GM12891 (cell line): ENCODE data around the gene GRK6. TPM values are rescaled to one million over a fixed set of nuclear protein-coding genes. Genes with fewer than 3 reads are reported as not detected.
A peak's percentile ranks its signal among the peaks of the same experiment; 100 is the strongest.

ENCODE experiments used
- DNase-seq: peaks from one replicate; pipeline ENCODE4 v3.0.0; 2011; ENCODE audit warnings: low spot score; ENCODE audit not compliant: insufficient read length
- FAIRE-seq: peaks from 2 replicates; lab custom pipeline; 2011; peaks lifted over from hg19 to GRCh38; lab: Jason Lieb, UNC
- PAX5 ChIP-seq: IDR thresholded peaks from 2 replicates; pipeline ENCODE4 v1.6.1; 2011; ENCODE audit warnings: low read length, moderate library complexity, mild to moderate bottlenecking; ENCODE audit not compliant: insufficient read depth, severe bottlenecking
- POLR2A ChIP-seq: IDR thresholded peaks from 2 replicates; pipeline ENCODE4 v1.6.1; 2011; ENCODE audit warnings: low read depth, low read length, control low read depth
- POLR2AphosphoS5 ChIP-seq: IDR thresholded peaks from 2 replicates; pipeline ENCODE4 v1.6.1; 2011; ENCODE audit warnings: low read depth, low read length, control low read depth
- POU2F2 ChIP-seq: IDR thresholded peaks from 2 replicates; pipeline ENCODE4 v1.6.1; 2011; ENCODE audit warnings: low read depth, mild to moderate bottlenecking, control low read depth, low read length, moderate library complexity
- SPI1 ChIP-seq: IDR thresholded peaks from 2 replicates; pipeline ENCODE4 v1.6.1; 2011; ENCODE audit warnings: low read depth, low read length, control low read depth
- TAF1 ChIP-seq: IDR thresholded peaks from 2 replicates; pipeline ENCODE4 v1.6.1; 2011; ENCODE audit warnings: low read depth, low read length, control low read depth
- polyA plus RNA-seq: library from polyadenylated mRNA; unstranded; fragments of >200 nt; gene quantifications from one replicate; pipeline ENCODE4 v1.2.1, GENCODE V29; 2012; ENCODE audit warnings: low read depth, missing spikeins, inconsistent platforms; ENCODE audit not compliant: missing spikeins

Gene GRK6
- 42.8 TPM for polyA plus RNA-seq

DNA sequence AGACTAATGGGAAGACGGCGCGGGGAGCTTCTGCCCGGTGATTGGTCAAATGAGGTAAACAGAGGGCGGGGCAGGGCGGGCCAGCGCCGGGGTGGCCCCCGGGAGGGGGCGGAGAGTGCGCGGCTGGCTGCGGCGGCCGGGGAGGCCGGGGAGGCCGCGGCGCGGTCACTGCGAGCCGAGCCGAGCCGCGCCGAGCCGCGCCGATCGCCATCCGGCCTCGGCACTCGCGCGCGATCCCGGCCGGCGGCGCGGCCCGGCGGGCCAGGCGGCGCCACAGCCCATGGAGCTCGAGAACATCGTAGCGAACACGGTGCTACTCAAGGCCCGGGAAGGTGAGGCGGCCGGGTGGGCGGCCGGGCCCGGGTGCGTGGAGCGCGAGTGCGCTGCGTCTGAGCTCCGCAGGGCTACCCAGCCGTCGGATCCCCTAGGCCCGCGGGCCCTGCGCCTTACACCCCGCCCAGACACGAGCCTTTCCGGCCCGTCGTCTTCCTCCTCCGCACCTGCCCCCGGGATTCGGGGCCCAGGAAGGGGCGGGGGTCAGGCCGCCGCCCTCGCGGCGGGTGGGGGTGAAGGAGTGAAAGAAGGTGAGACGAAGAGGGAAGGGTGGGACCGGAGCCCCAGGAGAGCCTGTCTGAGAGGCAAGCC, at the start of gene GRK6:
TSS of gene GRK6 (plus strand) at position 111 of the 645 bp plus-strand sequence. CDS start at position 281, 170 bp downstream.
- FAIRE-seq = peak; percentile 63
- DNase-seq = no peak
- TF ChIP-seq TAF1 (peak; percentile 39; the same call in 1 of the 2 replicates), SPI1 (no peak), POLR2A (peak; percentile 38; the same call in 1 of the 2 replicates), POLR2AphosphoS5 (no peak)

DNA sequence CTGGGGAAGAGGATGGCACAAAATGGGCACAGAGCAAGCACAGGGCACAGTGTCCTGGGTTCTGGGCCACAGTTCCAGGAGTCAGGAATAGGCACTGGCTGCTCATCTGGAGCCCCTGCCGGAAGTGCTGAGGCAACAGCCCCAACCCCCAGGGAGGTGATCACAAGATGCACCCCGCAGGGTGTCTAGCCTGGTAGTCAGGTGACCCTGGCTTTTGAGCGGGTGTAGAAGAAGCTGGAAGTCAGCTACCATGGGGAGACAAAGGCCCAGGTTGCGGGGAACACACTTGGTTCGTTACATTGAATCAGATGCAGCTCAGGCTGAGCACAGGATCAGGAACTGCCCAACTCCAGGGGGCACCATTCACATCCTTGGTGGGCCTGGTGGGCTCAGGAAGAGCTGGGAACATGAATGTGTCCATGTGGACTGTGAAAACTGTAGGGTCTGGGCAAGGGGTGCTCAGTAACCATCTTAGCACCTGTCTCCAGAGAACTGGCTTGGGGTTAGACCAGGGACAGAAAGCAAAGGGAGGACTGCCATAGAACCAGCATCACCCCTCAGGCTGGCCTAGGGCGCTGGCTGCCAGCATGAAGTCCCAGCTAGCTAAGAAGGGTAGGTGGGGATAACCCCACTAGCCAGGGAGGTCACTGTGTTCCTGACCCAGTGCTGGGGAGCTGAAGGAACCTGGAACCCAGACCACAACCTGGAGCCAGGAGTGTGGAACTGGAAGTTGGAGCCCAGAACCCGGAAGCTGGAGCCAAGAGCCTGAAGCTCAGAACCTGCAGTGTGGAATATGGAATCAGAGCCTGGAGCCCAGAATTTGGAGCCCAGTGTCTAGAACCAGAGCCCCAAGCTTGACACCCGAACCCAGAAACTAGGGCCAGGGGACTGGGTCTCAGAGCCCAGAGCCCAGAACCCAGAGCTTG, 48.4 kb upstream of the GRK6 start:
- no peak for FAIRE-seq
- DNase-seq = no peak
- TF ChIP-seq POLR2A (no peak), SPI1 (no peak), TAF1 (no peak), PAX5 (no peak), POLR2AphosphoS5 (no peak), POU2F2 (no peak)

DNA sequence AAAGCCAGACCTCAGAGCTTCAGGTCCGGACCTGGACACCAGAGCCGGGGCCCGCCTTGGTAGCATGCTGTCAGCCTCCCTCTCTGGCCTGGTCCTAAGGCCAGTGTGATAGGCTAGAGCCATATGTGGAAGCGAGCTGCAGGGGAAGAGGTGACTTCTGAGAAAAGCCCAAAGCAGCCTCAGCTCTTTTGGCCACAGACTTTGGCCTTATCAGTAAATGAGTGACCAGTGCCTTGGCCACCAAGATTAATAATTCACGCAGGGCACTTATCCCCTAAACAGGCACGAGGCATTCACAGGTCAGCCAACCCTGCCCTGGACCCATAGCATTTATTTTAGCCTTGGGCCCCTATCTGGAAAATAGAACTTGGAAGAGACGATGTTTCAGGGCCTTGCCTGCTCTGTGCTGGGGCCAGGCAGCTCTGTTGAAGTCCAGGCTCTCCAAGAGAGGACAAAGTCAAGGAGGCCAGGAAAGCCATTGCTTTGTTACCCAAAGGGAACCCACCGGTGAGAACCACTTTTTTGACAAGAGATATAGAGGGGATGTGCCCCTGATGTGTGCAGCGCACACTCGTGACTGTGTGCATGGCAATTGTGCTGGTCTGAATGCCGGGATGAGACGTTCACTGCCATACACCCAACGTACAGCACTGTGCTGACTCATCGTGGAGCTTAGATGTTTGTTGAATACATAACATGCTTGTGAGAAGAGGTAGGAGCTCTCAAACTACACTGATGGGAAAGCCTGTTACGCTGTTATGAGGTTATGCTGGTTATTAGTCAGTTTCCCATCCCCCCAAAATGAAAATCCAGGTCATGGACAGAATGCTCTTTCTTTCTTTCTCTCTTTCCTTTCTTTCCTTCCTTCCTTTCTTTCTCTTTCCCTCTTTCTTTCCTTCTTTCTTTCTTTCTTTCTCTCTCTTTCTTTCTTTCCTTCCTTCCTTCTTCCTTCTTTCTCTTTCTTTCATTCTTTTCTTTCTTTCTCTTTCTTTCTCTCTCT, 47.3 kb upstream of the GRK6 start:
- TF ChIP-seq POLR2AphosphoS5 (no peak), PAX5 (no peak), TAF1 (no peak), SPI1 (no peak)
- no peak for DNase-seq
- peak; percentile 71 for FAIRE-seq

DNA sequence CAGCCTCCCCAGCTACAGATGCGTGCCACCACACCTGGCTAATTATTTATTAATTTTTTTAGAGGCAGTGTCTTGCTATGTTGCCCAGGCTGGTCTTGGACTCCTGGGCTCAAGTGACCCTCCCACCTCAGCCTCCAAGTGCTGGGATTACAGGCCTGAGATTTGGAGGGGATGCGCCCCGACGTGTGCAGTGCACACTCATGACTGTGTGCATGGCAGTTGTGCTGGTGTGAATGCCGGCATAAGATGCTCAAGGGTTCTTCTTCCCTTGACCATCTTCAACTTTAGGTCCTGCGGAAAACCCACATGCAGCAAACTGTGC, 45.7 kb upstream of the GRK6 start:
- FAIRE-seq (no peak), DNase-seq (no peak)
- no peak for TF ChIP-seq POLR2A
- no peak for TF ChIP-seq SPI1

DNA sequence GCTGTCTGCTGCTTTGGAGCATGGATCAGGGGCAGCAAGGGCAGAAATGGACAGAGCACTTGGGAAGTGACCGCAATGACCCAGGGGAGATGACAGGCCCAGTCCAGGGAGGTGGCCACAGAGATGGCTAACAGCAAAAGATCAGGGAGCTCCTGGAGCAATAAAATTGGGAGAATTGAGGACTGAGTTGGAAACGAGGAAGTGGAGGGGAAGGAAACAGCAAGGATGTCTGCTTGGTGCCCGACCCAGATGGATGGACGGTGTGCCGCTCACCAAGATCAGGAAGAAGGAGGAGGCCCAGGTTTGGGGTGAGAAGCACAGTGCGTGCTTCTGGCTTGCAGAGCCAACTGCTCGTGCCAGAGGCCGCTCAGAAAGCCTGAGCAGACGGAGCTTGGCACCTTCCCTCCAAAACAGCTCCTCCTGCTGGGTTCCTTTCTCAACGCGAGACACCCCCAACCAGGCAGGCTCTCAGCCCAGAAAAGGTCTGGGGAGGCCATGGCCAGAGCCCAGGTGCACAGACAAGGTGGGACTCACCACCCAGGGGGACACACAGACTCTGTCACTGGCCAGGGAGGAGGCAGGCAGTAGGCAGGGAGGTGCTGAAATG, 44.0 kb upstream of the GRK6 start:
- FAIRE-seq (peak; percentile 16), DNase-seq (no peak)
- 0 out of 2 replicates have a peak, but pooled peaks have one; percentile 6 for TF ChIP-seq SPI1
- TF ChIP-seq POLR2AphosphoS5 = no peak

DNA sequence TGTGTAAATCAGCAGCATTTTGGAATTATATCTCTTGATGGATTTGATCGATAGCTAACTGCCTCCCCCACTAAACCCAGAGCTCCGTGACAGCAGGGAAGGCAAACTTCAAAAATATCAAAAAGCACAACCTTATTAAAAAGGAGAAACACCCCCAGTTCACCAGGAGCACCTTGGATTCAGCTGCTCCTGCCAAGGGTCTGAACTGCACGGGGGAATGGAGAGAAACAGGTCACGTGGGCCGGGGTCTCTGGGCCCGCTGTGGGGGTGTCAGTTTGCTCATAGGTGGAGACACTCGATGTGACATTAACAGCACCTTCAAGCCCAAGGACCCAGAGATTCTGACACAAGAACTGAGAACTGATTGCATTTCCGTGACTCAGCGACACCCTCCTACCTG, 43.3 kb upstream of the GRK6 start:
- TF ChIP-seq SPI1 = no peak
- TF ChIP-seq POLR2A = no peak
- no peak for DNase-seq
- FAIRE-seq = no peak

DNA sequence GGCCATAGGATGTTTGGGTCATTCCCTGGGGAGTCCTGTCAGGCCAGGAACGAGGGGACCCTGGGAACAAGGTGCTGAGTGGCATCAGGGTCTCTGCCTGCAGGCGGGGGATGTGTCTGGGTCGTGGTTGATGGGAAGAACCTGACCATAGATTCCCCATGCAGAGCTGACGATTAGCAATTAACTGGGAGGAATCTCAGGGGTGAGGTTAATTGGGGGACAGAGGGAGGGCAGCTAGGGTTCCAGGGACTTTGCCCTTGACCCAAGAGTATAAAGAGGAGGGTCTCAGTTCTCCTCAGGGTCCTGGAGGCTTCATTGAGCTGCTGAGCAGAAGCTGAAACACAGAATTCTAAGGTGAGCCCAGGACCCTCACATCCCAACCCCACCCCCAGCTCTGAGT, 42.3 kb upstream of the GRK6 start, which contains the start of gene SLC34A1:
TSS of gene SLC34A1 (plus strand) at position 301 of the 400 bp plus-strand sequence. CDS start 1,308 bp downstream, outside the sequence.
- no peak for DNase-seq
- TF ChIP-seq POLR2AphosphoS5 = no peak
- TF ChIP-seq POU2F2 = no peak
- TF ChIP-seq TAF1 = no peak
- TF ChIP-seq POLR2A = no peak
- no peak for TF ChIP-seq SPI1
- no peak for TF ChIP-seq PAX5
- no peak for FAIRE-seq

DNA sequence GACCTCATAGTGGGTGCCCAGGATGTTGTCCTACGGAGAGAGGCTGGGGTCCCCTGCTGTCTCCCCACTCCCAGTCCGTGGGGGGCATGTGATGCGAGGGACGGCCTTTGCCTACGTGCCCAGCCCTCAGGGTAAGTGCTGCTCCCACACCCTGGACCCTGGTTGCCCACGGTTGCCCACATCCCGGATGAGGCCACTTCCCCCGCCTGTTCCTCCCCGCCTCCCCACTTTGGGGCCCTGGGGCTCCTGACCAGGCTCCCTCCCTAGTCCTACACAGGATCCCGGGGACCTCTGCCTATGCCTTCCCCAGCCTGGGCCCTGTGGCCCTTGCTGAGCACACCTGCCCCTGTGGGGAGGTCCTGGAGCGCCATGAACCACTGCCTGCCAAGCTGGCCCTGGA, 40.8 kb upstream of the GRK6 start:
- FAIRE-seq (no peak), DNase-seq (no peak)
- no peak for TF ChIP-seq SPI1
- TF ChIP-seq TAF1 = no peak
- no peak for TF ChIP-seq POLR2AphosphoS5

DNA sequence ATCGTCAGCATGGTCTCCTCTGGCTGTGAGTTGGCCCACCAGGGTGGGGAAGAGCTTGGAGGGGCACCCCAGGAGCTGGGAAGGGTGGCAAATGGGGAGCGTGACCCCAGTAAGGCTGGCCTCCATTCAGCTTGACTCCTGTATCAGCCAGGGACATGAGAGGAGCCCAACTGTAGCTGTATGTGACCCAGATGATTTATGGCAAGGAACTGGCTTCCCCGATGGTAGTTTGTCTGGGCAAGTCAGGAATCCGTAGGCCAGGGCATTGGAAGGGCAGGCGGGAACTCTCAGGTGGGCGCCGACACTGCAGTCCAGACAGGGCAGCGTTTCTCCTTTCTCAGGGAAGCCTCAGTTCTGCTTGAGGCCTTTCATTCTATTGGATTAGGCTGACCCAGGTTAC, 39.9 kb upstream of the GRK6 start:
- TF ChIP-seq POLR2A (no peak), POU2F2 (no peak), POLR2AphosphoS5 (no peak), SPI1 (no peak), PAX5 (no peak), TAF1 (no peak)
- DNase-seq (no peak), FAIRE-seq (no peak)
